Activated CD4-positive, alpha-beta memory T cell treated with anti-CD3 and anti-CD28 coated beads, Interleukin-2, amount 10 ng/mL, durations not matched to agents 7 days and 5 days (primary cell): ENCODE data around the gene PDS5B. TPM values are rescaled to one million over a fixed set of nuclear protein-coding genes. Genes with fewer than 3 reads are reported as not detected.
"Not testable (repeated sequence)": the region's sequence is repeated elsewhere in the genome, so short reads cannot be mapped to it uniquely, and the experiment has no call there.

ENCODE experiments used
- CTCF ChIA-PET: fragments of 350-600 bp; sonication (Branson Sonifier 250); formaldehyde crosslinking; loops from one replicate; lab custom pipeline; 2021; ENCODE audit warnings: antibody characterized with exemption, inconsistent platforms; lab: Charles Lee
- POLR2A ChIA-PET: fragments of 350-600 bp; sonication (Branson Sonifier 250); formaldehyde crosslinking; loops from one replicate; lab custom pipeline; 2021; ENCODE audit warnings: antibody characterized with exemption; lab: Charles Lee
- DNase-seq: peaks from one replicate; pipeline ENCODE4 v3.0.0-alpha.2; 2020
- H3K27ac Mint-ChIP-seq: one replicate; pipeline ENCODE4 v1.8.0; 2021; ENCODE audit warnings: mild to moderate bottlenecking, mixed read lengths
- H3K27me3 Mint-ChIP-seq: one replicate; pipeline ENCODE4 v1.8.0; 2021; ENCODE audit warnings: mixed read lengths
- H3K36me3 Mint-ChIP-seq: one replicate; pipeline ENCODE4 v1.8.0; 2021; ENCODE audit warnings: low read depth, mixed read lengths
- H3K4me1 Mint-ChIP-seq: one replicate; pipeline ENCODE4 v1.8.0; 2021; ENCODE audit warnings: mixed read lengths
- H3K4me3 Mint-ChIP-seq: one replicate; pipeline ENCODE4 v1.8.0; 2021; ENCODE audit warnings: mild to moderate bottlenecking, mixed read lengths
- H3K9me3 Mint-ChIP-seq: one replicate; pipeline ENCODE4 v1.8.0; 2021; ENCODE audit warnings: mixed read lengths
- total RNA-seq, 2 experiments: library from RNA; stranded (reverse); gene quantifications; one replicate each; pipeline ENCODE4 v1.2.3, GENCODE V29; 2021

PDS5B gene
- total RNA-seq, 2 experiments from 2014 or later: 59.5 to 60.6 TPM

GRCh38 chr13:32826372-32826771 is 240.1 kb downstream of the PDS5B start:
- H3K4me1 Mint-ChIP-seq, H3K36me3 Mint-ChIP-seq, H3K4me3 Mint-ChIP-seq, H3K27ac Mint-ChIP-seq, DNase-seq, CTCF ChIA-PET, POLR2A ChIA-PET, H3K27me3 Mint-ChIP-seq, H3K9me3 Mint-ChIP-seq: not testable (repeated sequence)

Other genes with a start within 250 kb of the PDS5B start
- 10 to 100 TPM; 29.9 to 33.8 TPM for gene N4BP2L1, start 158.3 kb upstream of the PDS5B start, total RNA-seq
- 100 to 1,000 TPM; 119 to 126 TPM for gene N4BP2L2, start 47.7 kb upstream of the PDS5B start, total RNA-seq